GM18505 (cell line): ENCODE results near the gene PVR.
"Not testable (repeated sequence)": the region's sequence is repeated elsewhere in the genome, so short reads cannot be mapped to it uniquely, and the experiment has no call there.

Experiments used
- ATAC-seq: cut with Tn5 transposase; IDR thresholded peaks from one replicate; pipeline ENCODE4 v1.9.1; 2021; ENCODE audit not compliant: unreplicated experiment
- POLR2A ChIP-seq: IDR thresholded peaks from 4 replicates; pipeline ENCODE4 v1.6.1; 2011; ENCODE audit warnings: borderline replicate concordance; ENCODE audit not compliant: insufficient read depth, insufficient read length; ENCODE audit errors: extremely low read depth

The PVR gene

DNA sequence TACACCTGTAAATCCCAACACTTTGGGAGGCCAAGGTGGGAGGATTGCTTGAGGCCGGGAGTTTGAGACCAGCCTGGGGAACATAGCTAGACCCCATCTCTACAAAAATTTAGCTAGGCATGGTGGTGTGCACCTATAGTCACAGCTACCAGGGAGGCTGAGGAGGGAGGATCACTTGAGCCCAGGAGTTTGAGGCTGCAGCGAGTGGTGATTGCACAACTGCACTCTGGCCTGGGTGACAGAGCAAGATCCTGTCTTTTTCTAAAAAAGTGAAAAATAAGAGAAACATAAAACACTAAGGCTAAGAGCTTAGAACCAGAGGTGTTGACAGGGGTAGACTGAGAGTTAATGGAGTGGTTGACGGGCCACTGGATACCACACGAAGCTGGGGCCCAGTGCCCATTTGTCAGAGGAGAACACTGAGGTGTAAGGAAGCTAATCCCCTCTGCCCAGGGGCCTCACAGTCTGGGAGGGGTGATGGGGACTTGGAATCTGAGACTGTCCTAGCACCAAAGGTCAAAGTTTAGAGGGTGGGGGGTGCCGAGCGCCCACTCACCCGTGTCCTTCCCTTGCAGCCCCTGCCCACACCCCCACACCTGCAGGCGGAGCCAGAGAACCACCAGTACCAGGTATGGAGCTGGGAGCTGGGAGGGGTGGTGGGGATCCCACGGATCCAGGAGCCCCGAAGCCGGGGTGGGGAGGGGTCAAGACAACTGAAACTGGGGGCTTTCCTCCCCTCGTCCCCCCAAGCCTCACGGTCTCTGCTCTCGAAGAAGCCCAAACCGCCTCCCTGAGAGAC is 38.5 kb downstream of the PVR start:
- TF ChIP-seq POLR2A: no peak
- no peak for ATAC-seq

DNA sequence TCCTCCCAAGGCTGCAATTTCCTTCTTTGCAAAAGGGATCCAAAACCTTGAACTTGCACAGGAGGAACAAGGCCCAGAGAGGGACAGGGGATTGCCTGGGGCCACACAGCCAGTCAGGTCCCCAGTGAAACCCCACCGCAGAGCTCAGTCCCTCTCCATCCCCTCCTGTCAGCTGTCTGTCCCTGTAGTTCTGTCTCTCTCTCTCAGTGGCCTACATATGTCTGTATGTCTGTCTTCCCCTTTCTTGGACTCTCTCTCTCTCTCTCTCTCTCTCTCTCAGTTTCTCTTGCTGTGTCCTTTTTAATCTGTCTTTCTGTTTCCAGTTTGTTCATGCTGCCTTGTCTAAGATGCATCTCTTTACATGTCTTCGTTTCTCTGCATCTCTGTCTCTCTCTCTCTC is 39.1 kb downstream of the PVR start:
- no peak for TF ChIP-seq POLR2A
- ATAC-seq: no peak

DNA sequence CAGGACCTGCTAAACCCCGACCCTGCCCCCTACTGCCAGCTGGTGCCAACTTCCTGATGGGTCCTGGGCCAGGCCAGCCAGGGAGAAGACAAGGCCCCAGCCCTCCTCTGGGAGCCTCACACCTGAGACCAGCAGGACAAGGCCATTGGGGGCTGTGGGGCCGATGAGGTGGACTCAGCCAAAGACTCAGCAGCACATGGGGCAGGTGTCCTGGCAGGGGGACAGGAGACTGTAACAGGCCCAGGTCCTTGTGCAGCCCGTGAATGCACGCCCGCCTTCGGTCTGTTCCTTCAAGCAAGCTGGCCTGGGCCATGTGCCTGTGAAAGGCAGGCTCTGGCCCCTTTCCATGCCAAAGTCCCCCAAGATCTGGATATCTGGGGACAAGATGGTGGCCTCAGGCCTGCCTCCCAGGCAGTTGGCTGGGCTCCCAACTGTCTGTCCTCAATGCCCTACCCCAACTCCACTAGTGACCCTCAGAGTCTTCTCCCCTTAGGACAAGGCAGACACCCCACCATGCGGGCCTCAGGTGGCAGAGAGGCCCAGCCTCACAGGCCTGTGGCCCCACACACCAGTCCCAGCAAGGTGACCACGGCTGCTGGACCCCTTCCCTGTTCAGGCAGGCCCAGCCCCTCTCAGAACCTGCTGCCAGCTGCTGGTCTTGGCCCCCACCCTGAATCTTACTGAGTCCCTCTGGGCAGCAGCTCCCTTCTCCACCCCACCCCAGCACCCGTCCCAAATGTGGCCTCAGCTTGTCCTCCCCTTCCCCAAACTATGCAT is 39.9 kb downstream of the PVR start:
- no peak for TF ChIP-seq POLR2A
- no peak for ATAC-seq

DNA sequence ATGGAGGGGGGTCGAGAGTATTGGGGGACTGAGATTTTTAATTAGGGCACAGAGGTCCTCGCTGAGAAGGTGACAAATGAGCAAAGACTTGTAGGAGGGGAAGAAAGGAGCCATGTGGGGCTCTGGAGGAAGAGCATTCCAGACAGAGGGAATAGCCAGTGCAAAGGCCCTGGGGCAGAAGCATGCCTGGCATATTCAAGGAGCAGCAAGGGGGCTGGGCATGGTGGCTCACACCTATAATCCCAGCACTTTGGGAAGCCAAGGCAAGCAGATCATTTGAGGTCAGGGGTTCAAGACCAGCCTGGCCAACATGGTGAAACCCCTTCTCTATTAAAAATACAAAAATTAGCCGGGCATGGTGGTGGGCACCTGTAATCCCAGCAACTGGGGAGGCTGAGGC is 40.7 kb downstream of the PVR start:
- ATAC-seq: not testable (repeated sequence)

DNA sequence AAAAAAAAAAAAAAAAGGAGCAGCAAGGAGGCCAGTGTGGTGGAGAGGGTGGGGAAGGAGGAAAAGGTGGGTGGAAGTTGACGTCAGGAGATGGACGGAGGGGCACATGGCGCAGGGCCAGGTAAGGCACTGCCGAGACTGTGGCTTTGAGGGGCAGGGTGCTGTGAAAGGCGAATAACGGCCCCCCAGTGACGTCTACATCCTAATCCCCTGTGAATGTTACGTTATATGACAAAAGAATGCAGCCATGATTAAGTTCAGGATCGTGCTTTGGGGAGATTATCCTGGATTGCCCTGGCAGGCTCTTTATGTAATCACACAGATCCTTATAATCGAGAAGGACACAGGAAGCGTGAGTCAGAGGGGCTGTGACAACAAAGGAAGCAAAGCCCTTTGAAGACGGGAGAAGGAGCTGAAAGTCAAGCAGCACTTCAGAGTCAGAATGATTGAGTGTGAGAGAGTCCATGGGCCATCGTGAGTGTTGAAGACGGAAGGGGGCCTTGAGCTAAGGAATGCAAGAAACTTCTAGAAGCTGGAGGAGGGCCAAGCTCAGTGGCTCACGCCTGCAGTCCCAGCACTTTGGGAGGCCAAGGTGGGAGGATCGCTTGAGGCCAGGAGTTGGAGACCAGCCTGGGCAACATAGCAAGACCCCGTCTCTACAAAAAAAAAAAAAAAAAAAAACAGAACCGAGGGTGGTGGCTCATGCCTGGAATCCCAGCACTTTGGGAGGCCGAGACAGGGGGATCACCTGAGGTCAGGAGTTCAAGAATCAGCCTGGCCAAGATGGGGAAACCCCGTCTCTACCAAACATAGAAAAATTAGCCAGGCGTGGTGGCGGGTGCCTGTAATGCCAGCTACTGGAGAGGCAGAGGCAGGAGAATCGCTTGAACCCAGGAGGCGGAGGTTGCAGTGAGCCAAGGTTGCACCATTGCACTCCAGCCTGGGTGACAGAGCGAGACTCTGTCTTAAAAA is 41.5 kb downstream of the PVR start:
- ATAC-seq: no peak

DNA sequence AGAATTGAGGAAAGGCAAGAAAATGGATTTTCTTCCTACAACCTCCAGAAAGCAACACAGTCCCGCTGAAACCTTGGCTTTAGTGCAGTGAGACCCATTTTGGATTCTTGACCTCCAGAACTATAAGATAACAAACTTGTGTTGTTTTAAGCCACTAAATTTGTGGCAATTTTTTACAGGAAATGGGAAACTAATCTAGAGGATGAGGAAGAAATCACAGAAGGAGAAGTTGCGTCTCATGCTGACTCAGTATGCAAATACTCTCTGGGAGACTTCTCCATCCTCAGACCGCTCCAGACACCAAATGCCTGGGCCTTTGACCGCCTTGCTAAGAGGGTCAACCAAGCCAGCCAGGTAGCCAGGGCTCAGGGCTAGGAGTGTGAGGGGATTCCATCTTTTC is 42.2 kb downstream of the PVR start:
- TF ChIP-seq POLR2A: no peak
- ATAC-seq: no peak

More for the DNA sequence above, 41.5 kb downstream of the PVR start:
- no peak for TF ChIP-seq POLR2A

DNA sequence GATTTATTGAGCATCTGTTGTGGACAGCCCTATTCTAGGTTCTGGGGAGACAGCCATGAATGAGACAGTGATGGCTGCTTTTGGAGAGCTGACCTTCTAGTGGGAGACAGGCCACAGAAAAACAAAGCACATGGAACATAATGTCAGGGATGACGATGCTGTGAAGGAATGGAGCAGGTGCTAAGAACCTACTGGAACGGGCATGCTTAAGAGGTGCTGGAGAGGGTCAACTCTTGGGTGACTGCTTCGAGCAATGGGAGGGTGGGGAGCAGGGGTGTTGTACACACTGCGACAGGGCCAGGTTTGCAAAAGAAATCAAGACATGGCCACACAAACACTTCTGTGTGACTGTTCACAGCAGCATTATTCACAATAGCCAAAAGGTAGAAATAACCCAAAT is 43.2 kb downstream of the PVR start:
- no peak for TF ChIP-seq POLR2A
- ATAC-seq: no peak

DNA sequence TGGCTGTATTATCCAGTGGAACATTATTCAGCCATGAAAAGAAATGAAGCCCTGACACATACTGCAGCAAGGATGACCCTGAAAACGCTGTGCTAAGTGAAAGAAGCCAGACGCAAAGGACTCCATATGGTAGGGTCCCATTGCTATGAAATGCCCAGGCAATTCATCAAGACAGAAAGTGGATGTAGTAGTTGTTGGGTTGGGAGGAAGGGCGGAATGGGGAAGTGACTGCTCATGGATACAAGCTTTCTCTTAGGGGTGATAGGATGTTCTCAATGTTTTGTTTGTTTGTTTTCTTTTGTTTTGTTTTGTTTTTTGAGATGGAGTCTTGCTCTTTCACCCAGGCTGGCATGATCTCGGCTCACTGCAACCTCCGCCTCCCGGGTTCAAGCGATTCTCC is 44.2 kb downstream of the PVR start:
- no peak for TF ChIP-seq POLR2A
- ATAC-seq: no peak

DNA sequence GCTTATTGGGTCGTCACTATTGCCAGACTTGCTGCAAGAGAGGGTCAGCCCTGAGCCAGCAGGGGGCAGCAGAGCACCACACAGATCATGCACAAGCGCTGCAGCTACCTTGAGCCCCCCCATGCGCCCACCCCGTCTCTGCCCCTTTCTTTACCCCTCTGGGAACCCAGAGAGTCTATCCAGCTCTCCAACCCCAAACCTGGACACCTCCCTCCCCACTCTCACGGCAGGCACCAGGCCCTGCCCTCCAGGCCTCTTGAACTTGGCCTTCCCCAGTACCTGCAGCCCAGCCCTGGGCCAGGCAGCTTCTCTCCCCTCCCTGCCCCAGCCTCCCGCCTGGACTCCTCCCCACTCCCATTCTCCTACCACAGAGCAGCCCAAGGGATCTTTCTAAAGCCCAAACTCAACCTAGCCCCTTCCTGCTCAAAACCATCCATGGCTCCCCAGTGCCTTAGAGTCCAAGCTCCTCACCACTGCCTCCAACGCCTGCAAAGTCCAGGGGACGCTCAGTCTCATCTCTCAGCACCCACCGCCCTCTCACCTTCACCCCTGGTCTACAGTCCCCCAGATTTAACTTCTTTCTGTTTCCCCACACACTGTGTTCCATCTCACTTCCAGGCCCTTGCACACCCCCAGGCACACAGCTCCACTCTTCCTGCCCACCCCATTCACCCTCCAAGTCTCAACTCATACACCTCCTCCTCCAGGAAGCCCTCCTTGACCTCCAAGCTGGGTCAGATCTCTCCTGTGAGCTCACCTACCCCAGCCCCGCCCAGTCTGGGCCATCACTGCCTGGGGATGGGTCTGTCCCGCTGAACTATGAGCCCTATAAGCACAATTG is 45.8 kb downstream of the PVR start:
- TF ChIP-seq POLR2A: no peak
- ATAC-seq: no peak

DNA sequence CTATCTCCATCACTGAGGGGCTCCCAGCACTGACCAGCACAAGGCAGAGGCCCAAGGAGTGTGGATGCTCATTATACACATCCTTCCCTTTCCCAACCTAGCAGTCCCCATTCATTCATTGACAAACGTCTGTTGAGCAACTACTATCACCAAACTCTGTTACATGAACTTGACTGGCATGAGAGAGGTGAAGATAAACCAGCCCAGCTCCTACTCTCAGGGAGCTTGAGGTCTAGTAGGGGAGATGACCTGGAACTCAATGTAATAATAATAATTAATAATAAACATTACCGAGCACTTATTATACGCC is 46.4 kb downstream of the PVR start:
- no peak for ATAC-seq
- no peak for TF ChIP-seq POLR2A

DNA sequence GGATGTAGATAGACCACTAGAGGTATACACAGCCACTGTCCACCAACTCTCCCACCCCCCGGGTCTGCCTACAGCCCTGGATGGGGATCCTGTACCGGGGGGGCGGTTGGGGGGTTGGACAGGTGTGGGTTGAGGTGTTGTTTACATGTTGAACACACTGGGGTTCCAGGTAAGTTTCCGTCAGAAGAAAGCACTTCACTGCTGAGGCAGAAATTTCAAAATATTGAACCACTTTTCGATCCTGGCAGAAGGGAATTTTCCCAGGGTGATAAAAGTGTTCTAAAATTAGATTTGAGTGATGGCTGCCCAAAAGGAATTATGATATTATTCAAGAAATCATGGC is 48.6 kb downstream of the PVR start:
- TF ChIP-seq POLR2A: no peak
- no peak for ATAC-seq

DNA sequence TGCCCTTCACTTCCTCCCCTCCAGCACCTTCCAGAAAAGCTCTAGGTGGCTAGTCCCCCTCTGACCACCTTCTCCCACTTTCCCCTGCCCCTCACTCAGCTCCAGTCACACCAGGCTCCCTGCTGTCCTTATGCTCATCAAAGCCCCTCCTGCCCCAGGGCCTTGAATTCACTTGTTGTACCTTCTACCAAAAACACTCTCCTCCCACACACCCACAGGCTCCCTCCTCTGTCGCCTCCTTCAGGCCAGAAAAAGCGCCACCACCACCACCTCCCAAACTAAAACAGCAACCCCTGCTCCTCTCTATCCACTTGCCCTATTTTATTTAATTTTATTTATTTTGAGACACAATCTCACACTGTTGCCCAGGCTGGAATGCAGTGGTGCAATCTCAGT is 50.5 kb downstream of the PVR start:
- TF ChIP-seq POLR2A: no peak
- no peak for ATAC-seq
